GM12878 (cell line): ENCODE results near the gene CCDC15. TPM values are rescaled to one million over a fixed set of nuclear protein-coding genes. Genes with fewer than 3 reads are reported as not detected.

Source experiments
- ATAC-seq: fragments of 200-7000 bp; cut with Tn5 transposase; 3 replicates; pipeline ENCODE4 v1.9.1; 2020; ENCODE audit warnings: mild to moderate bottlenecking, moderate library complexity
- BruUV-seq: library from RNA; stranded (reverse); fragments of 400-500 nt; replicated peaks from 2 replicates; lab custom pipeline; 2021; lab: Mats Ljungman, UMichigan
- CTCF ChIA-PET: fragments of 300-600 bp; sonication (Branson Sonifier 250); formaldehyde crosslinking; extraction: SDS; loops from one replicate; lab custom pipeline; 2021; ENCODE audit warnings: inconsistent platforms; lab: Yijun Ruan, JAX
- POLR2A ChIA-PET: fragments of 350-600 bp; formaldehyde crosslinking; extraction: SDS; loops from one replicate; lab custom pipeline; 2021; ENCODE audit warnings: inconsistent platforms; lab: Charles Lee
- RAD21 ChIA-PET: fragments of 300-600 bp; sonication (Branson Sonifier 250); formaldehyde crosslinking; loops from one replicate; lab custom pipeline; 2023; ENCODE audit warnings: antibody characterized with exemption; ENCODE audit not compliant: unreplicated experiment; lab: Charles Lee
- SMC1A ChIA-PET: fragments of 300-600 bp; sonication (Branson Sonifier 250); formaldehyde crosslinking; loops from one replicate; lab custom pipeline; 2023; ENCODE audit not compliant: unreplicated experiment, uncharacterized antibody; lab: Charles Lee
- DNase-seq: peaks from one replicate; pipeline ENCODE4 v3.0.0-alpha.2; 2011; ENCODE audit warnings: low read depth, low spot score
- FAIRE-seq: peaks from 3 replicates; lab custom pipeline; 2011; peaks lifted over from hg19 to GRCh38; lab: Jason Lieb, UNC
- H2AFZ ChIP-seq: 2 replicates; pipeline ENCODE4 v1.6.0; 2011; ENCODE audit warnings: low read depth, low read length, control low read depth; ENCODE audit not compliant: control insufficient read depth
- H3K27ac ChIP-seq: 2 replicates; pipeline ENCODE4 v1.5.1; 2011; ENCODE audit warnings: control low read depth; ENCODE audit not compliant: control insufficient read depth, insufficient read depth
- H3K27me3 ChIP-seq, 2 experiments: replicated peaks in 1 of 2; 2 replicates each; pipeline versions ENCODE4 v1.6.0 to v1.6.1; 2011; ENCODE audit warnings: low read length in 1 of 2; ENCODE audit not compliant: control insufficient read depth in 2 of 2, insufficient read depth in 2 of 2
- H3K36me3 ChIP-seq, 2 experiments: 2 replicates each; pipeline ENCODE4 v1.5.1; 2011; ENCODE audit warnings: low read length in 1 of 2; ENCODE audit not compliant: control insufficient read depth in 2 of 2, insufficient read depth in 2 of 2
- H3K4me1 ChIP-seq: 2 replicates; pipeline ENCODE4 v1.6.1; 2011; ENCODE audit warnings: mild to moderate bottlenecking, low read length, moderate library complexity, mixed read lengths; ENCODE audit not compliant: control insufficient read depth, insufficient read depth
- H3K4me2 ChIP-seq: 2 replicates; pipeline ENCODE4 v1.6.0; 2011; ENCODE audit warnings: control low read depth; ENCODE audit not compliant: control insufficient read depth, insufficient read depth
- H3K4me3 ChIP-seq: fragments of 200-600 bp; sonication (generic); 2 replicates; pipeline ENCODE4 v1.5.1; 2016
- H3K79me2 ChIP-seq: 2 replicates; pipeline ENCODE4 v1.6.0; 2011; ENCODE audit warnings: low read length; ENCODE audit not compliant: control insufficient read depth, insufficient read depth
- H3K9ac ChIP-seq: 2 replicates; pipeline ENCODE4 v1.8.0; 2011; ENCODE audit warnings: low read length, control low read depth, mixed read lengths; ENCODE audit not compliant: control insufficient read depth, insufficient read depth
- H3K9me3 ChIP-seq: replicated peaks from 3 replicates; pipeline ENCODE4 v1.5.1; 2011; ENCODE audit warnings: mild to moderate bottlenecking, low read length; ENCODE audit not compliant: control insufficient read depth, insufficient read depth
- H4K20me1 ChIP-seq: 2 replicates; pipeline ENCODE4 v1.6.0; 2011; ENCODE audit not compliant: control insufficient read depth, insufficient read depth
- EZH2 ChIP-seq: IDR thresholded peaks from 2 replicates; pipeline ENCODE4 v1.6.1; 2012; ENCODE audit warnings: low read depth, mild to moderate bottlenecking, control low read depth, inconsistent platforms, low read length, borderline replicate concordance; ENCODE audit not compliant: control insufficient read depth
- FOXM1 ChIP-seq: IDR thresholded peaks from 2 replicates; pipeline ENCODE4 v1.6.1; 2012; ENCODE audit warnings: low read depth, mild to moderate bottlenecking, inconsistent platforms, low read length, moderate library complexity
- IRF4 ChIP-seq: IDR thresholded peaks from 2 replicates; pipeline ENCODE4 v1.6.1; 2011; ENCODE audit warnings: low read depth, low read length
- PAX5 ChIP-seq: IDR thresholded peaks from 2 replicates; pipeline ENCODE4 v1.6.1; 2011; ENCODE audit warnings: low read depth, low read length, borderline replicate concordance
- STAT3 ChIP-seq: IDR thresholded peaks from 2 replicates; pipeline ENCODE4 v1.6.1; 2011; ENCODE audit warnings: low read depth, low read length, improper control_type of control experiment
- TCF3 ChIP-seq: IDR thresholded peaks from 2 replicates; pipeline ENCODE4 v1.6.1; 2012; ENCODE audit warnings: low read depth, mild to moderate bottlenecking, low read length, borderline replicate concordance; ENCODE audit not compliant: insufficient read depth
- ZBED1 ChIP-seq: IDR thresholded peaks from 2 replicates; pipeline ENCODE4 v1.6.1; 2016; ENCODE audit warnings: borderline replicate concordance
- in situ Hi-C: fragments of 300-500 bp; cut with MboI; formaldehyde crosslinking; loops from 9 replicates; pipeline ENCODE4 v1.14.3; 2018; ENCODE audit warnings: mixed read lengths
- intact Hi-C: fragments of 100-400 bp; cut with micrococcal nuclease; formaldehyde crosslinking; loops from one replicate; pipeline ENCODE4 v1.14.2; 2022; ENCODE audit not compliant: unreplicated experiment
- polyA plus RNA-seq, 11 experiments: library from polyadenylated mRNA; depleted of rRNA in 4 of 11; unstranded in 6 of 11; stranded (reverse) in 5 of 11; fragments of >200 nt; fragmentation: Nextera tagmentation in 4 of 11; fragmentation: Illumina TruSeq in 1 of 11; extraction: Ambion mirVana in 4 of 11; extraction: Trizol in 1 of 11; gene quantifications; 1 replicate in 1 of 11; 2 replicates in 10 of 11; pipeline versions ENCODE4 v1.2.1 to v1.2.3, GENCODE V29; 2011 to 2016; ENCODE audit warnings: inconsistent platforms in 2 of 11, missing spikeins in 2 of 11, low read depth in 1 of 11
- total RNA-seq, 4 experiments: library from RNA; depleted of rRNA in 3 of 4; stranded (reverse); fragments of >200 nt in 3 of 4; fragmentation: Illumina TruSeq in 1 of 4; extraction: Trizol in 1 of 4; gene quantifications; 2 replicates each; pipeline versions ENCODE4 v1.2.1 to v1.2.3, GENCODE V29; 2013 to 2021
- TF ChIP-seq, protein P1 (sequence below): fragments of 450-650 bp; IDR thresholded peaks from 2 replicates; pipeline ENCODE4 v1.6.1; 2017; ENCODE audit warnings: mild to moderate bottlenecking, low read depth, inconsistent platforms; ENCODE audit not compliant: poor library complexity, severe bottlenecking
- TF ChIP-seq, protein P2 (sequence below): IDR thresholded peaks from 2 replicates; pipeline ENCODE4 v1.6.1; 2012; ENCODE audit warnings: improper control_type of control experiment, low read depth, low read length; ENCODE audit not compliant: insufficient replicate concordance
- TF ChIP-seq, protein P3 (sequence below): IDR thresholded peaks from 2 replicates; pipeline ENCODE4 v1.6.1; 2012; ENCODE audit warnings: mild to moderate bottlenecking, low read depth, low read length

Gene CCDC15
- total and polyA plus RNA-seq, 10 of the 15 experiments (the other 5 are each of a cell fraction or from before 2014, with no cell fraction given), result 2.0 to 5.3 (median 3.3) TPM

DNA sequence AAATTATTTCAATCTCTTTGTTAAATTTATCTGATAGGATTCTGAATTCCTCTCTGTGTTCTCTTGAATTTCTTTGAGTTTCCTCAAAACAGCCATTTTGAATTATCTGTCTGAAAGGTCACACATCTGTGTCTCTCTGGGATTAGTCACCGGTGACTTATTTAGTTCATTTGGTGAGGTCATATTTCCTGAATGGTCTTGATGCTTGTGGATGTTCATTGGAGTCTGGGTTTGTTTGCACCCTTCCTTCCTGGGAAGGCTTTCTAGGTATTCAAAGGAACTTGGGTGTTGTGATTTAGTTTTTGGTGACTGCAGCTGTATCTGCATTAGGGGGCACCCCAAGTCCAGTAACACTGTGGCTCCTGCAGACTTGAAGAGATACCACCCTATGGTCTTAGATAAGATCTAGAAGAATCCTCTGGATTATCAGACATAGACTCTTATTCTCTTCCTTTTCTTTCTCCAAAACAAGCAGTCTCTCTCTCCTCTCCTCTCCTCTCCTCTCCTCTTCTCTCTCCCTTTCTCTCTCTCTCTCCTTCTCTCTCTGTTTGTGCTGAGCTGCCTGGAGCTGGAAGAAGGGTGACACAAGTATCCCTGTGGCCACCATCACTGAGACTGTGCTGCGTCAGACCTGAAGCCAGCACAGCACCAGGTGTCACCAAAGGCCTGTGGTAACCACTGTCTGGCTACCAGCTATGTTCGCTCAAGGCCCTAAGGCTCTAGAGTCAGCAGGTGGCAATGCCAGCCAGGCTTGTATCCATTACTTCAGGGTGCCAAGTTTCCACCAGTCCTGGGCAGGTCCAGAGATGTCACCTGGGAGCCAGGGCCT, 38.2 kb upstream of the CCDC15 start (continued):
- TF ChIP-seq, protein P1, sequence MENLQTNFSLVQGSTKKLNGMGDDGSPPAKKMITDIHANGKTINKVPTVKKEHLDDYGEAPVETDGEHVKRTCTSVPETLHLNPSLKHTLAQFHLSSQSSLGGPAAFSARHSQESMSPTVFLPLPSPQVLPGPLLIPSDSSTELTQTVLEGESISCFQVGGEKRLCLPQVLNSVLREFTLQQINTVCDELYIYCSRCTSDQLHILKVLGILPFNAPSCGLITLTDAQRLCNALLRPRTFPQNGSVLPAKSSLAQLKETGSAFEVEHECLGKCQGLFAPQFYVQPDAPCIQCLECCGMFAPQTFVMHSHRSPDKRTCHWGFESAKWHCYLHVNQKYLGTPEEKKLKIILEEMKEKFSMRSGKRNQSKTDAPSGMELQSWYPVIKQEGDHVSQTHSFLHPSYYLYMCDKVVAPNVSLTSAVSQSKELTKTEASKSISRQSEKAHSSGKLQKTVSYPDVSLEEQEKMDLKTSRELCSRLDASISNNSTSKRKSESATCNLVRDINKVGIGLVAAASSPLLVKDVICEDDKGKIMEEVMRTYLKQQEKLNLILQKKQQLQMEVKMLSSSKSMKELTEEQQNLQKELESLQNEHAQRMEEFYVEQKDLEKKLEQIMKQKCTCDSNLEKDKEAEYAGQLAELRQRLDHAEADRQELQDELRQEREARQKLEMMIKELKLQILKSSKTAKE, result no peak
- TF ChIP-seq ZBED1 (no peak), FOXM1 (no peak)

DNA sequence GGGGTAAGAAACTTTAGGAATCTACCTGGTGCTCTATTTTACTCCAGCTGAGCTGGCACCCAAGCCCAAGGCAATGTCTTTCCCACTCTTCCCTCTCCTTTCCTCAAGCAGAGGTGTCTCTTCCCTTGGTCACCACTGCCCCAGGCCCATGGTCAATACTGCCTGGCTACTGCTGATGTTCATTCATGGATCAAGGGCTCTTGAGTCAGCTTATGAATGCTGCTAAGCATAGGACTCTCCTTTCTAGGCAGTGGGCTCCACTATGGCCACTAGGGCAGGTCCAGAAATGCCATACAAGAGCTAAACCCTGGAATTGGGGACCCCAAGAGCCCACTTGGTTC, 37.7 kb upstream of the CCDC15 start:
- Histone ChIP-seq H2AFZ (no peak overlapping the region), H3K4me1 (no peaks in the 10 kb centered on the region), H3K4me3 (no peak overlapping the region), H3K9me3 (peaks cover 2% of the 10 kb centered on the region; the same call in 2 of the 3 replicates), H3K79me2 (no peaks in the 10 kb centered on the region), H3K27ac (no peak overlapping the region), H3K36me3 (no peaks in the 10 kb centered on the region), H3K4me2 (no peak overlapping the region), H4K20me1 (no peaks in the 10 kb centered on the region), H3K27me3 (no peaks in the 10 kb centered on the region; a peak in 1 of 4 replicates), H3K9ac (no peak overlapping the region)
- in situ Hi-C loops, result no loop called here
- no TSS peak for BruUV-seq
- ChIA-PET POLR2A (no interaction called here), SMC1A (interaction anchor here (0.6 kb wide), 1 partner anchor 43 kb away, joined by 3 read pairs; no protein-coding TSS in a partner anchor), RAD21 (interaction anchor here (1.2 kb wide), 1 partner anchor 225 kb away, joined by 3 read pairs; no protein-coding TSS in a partner anchor), CTCF (no interaction called here)
- intact Hi-C loops, result no loop called here
- no peak for DNase-seq
- FAIRE-seq, result no peak
- ATAC-seq, result no peak
- TF ChIP-seq IRF4 (no peak), PAX5 (no peak), STAT3 (no peak), TCF3 (no peak), EZH2 (no peak)
- TF ChIP-seq, protein P2, sequence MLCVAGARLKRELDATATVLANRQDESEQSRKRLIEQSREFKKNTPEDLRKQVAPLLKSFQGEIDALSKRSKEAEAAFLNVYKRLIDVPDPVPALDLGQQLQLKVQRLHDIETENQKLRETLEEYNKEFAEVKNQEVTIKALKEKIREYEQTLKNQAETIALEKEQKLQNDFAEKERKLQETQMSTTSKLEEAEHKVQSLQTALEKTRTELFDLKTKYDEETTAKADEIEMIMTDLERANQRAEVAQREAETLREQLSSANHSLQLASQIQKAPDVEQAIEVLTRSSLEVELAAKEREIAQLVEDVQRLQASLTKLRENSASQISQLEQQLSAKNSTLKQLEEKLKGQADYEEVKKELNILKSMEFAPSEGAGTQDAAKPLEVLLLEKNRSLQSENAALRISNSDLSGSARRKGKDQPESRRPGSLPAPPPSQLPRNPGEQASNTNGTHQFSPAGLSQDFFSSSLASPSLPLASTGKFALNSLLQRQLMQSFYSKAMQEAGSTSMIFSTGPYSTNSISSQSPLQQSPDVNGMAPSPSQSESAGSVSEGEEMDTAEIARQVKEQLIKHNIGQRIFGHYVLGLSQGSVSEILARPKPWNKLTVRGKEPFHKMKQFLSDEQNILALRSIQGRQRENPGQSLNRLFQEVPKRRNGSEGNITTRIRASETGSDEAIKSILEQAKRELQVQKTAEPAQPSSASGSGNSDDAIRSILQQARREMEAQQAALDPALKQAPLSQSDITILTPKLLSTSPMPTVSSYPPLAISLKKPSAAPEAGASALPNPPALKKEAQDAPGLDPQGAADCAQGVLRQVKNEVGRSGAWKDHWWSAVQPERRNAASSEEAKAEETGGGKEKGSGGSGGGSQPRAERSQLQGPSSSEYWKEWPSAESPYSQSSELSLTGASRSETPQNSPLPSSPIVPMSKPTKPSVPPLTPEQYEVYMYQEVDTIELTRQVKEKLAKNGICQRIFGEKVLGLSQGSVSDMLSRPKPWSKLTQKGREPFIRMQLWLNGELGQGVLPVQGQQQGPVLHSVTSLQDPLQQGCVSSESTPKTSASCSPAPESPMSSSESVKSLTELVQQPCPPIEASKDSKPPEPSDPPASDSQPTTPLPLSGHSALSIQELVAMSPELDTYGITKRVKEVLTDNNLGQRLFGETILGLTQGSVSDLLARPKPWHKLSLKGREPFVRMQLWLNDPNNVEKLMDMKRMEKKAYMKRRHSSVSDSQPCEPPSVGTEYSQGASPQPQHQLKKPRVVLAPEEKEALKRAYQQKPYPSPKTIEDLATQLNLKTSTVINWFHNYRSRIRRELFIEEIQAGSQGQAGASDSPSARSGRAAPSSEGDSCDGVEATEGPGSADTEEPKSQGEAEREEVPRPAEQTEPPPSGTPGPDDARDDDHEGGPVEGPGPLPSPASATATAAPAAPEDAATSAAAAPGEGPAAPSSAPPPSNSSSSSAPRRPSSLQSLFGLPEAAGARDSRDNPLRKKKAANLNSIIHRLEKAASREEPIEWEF, result no peak
- TF ChIP-seq, protein P3, sequence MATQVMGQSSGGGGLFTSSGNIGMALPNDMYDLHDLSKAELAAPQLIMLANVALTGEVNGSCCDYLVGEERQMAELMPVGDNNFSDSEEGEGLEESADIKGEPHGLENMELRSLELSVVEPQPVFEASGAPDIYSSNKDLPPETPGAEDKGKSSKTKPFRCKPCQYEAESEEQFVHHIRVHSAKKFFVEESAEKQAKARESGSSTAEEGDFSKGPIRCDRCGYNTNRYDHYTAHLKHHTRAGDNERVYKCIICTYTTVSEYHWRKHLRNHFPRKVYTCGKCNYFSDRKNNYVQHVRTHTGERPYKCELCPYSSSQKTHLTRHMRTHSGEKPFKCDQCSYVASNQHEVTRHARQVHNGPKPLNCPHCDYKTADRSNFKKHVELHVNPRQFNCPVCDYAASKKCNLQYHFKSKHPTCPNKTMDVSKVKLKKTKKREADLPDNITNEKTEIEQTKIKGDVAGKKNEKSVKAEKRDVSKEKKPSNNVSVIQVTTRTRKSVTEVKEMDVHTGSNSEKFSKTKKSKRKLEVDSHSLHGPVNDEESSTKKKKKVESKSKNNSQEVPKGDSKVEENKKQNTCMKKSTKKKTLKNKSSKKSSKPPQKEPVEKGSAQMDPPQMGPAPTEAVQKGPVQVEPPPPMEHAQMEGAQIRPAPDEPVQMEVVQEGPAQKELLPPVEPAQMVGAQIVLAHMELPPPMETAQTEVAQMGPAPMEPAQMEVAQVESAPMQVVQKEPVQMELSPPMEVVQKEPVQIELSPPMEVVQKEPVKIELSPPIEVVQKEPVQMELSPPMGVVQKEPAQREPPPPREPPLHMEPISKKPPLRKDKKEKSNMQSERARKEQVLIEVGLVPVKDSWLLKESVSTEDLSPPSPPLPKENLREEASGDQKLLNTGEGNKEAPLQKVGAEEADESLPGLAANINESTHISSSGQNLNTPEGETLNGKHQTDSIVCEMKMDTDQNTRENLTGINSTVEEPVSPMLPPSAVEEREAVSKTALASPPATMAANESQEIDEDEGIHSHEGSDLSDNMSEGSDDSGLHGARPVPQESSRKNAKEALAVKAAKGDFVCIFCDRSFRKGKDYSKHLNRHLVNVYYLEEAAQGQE, result no peak
